ENCODE measurements around the gene MED10.

- no peak for TF ChIP-seq CTCF (IDR thresholded peaks at IDR 0.05; ENCODE audit: poor library complexity)
- TF ChIP-seq EZH2phosphoT487 (IDR thresholded peaks at IDR 0.05; ENCODE audit: low read depth, severe bottlenecking, unreplicated experiment), result no peak
These were observed 40.2 kb downstream of the MED10 start for GRCh38 chr5:6338135-6338534.

Data from hepatocyte (in vitro differentiated cells).